Type B pancreatic cell (in vitro differentiated cells): ENCODE data around the gene KBTBD7. TPM values are rescaled to one million over a fixed set of nuclear protein-coding genes. Genes with fewer than 3 reads are reported as not detected.

Experiments
- DNase-seq: peaks from one replicate; pipeline ENCODE4 v3.0.0; 2021; ENCODE audit warnings: mixed read lengths; ENCODE audit not compliant: unreplicated experiment; ENCODE audit errors: extremely low spot score
- H3K27ac Mint-ChIP-seq: 2 replicates; pipeline ENCODE4 v1.8.0; 2021; ENCODE audit warnings: mild to moderate bottlenecking, mixed read lengths
- H3K27me3 Mint-ChIP-seq: 2 replicates; pipeline ENCODE4 v1.8.0; 2021; ENCODE audit warnings: mixed read lengths
- H3K36me3 Mint-ChIP-seq: 2 replicates; pipeline ENCODE4 v1.8.0; 2021; ENCODE audit warnings: mixed read lengths
- H3K4me1 Mint-ChIP-seq: one replicate; pipeline ENCODE4 v1.8.0; 2021; ENCODE audit warnings: mixed read lengths; ENCODE audit not compliant: unreplicated experiment
- H3K4me3 Mint-ChIP-seq: 2 replicates; pipeline ENCODE4 v1.8.0; 2021; ENCODE audit warnings: mild to moderate bottlenecking, mixed read lengths
- H3K9me3 Mint-ChIP-seq: 2 replicates; pipeline ENCODE4 v1.8.0; 2021; ENCODE audit warnings: mixed read lengths
- CTCF ChIP-seq: fragments of 200-600 bp; sonication (generic); conservative IDR thresholded peaks from 2 replicates; pipeline ENCODE4 v1.5.0; 2021; ENCODE audit warnings: antibody characterized with exemption, mild to moderate bottlenecking
- total RNA-seq: library from RNA; stranded (reverse); gene quantifications from 2 replicates; pipeline ENCODE4 v1.2.1, GENCODE V29; 2021; ENCODE audit warnings: low replicate concordance

Gene KBTBD7
- total RNA-seq, 1 donor from 2014 or later: 13.8 TPM

DNA sequence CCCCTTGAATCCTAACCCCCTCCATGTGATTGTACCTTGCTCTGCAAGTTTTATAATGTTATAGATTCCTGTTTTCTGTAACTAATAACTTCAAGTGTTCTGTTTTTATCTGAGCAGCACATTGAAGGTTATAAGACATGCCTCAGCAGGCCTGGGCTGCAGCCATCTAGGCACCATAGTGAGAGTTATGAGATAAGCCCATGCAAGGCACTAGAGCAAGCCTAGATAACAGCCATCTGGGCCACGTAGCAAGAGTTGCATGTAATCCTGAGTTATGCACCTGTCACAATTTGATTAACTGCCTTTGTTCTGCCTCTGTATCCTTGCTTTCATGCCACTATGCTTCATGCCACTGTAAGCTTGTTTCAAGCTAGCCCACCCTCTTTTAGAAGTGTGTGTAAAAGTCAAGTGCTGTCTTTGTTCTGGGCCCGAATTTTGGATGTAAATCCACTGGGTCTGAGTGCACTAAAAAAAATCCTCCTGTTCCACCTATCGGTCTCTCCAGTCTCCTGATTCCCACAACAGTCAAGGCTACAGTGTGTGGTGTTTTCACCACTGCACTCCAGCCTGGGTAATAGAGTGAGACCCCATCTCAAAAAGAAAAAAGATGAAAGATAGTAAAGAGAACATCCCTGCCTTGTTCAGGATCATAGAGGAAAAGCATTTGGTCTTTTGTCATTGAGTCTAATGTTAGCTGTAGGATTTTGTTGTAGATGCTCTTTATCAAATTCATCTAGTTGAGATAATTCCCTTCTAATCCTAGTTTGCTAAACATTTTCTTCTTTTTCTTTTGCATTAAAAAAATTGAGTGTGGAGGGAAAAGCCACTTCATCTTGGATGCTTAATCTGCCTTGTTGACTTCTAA is 45.7 kb downstream of the KBTBD7 start:
- no peaks in the 10 kb centered on the region for H3K4me1 Mint-ChIP-seq
- DNase-seq: no peak
- H3K36me3 Mint-ChIP-seq: peaks cover 34% of the 10 kb centered on the region
- no peaks in the 10 kb centered on the region for H3K27me3 Mint-ChIP-seq
- no peak for TF ChIP-seq CTCF
- H3K4me3 Mint-ChIP-seq: no peak overlapping the region
- no peak overlapping the region for H3K27ac Mint-ChIP-seq
- peaks cover 25% of the 10 kb centered on the region for H3K9me3 Mint-ChIP-seq

DNA sequence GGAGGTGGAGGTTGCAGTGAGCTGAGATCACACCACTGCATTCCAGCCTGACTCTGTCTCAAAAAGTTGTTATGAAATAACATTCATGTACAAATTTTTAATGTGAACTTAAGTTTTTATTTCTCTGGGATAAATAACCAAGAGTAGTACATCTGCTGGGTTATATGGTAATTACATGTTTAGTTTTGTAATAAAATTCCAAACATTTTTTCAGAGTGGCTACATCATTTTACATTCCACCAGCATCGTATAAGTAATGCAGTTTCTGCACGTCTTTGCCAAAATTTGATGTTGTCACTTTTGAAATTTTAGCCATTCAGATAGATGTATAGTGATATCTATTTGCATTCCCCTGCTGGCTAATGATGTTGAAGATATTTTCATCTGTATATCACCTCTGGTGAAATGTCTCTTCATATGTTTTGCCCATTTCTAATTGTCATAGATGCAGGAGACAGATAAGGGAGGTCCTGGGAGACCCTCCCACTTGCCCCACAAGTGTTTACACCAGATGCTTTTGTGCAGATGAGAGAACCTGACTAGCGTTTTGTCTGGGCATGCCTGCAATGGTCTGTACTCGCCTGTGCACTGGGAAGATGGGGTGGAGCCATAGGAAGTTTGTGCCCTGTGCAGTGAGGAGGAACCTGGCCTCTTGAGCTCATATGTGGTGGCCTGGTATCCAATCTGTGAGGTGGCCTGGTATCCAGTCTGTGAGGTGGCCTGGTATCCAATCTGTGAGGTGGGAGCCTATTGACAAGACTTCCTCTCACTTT is 49.0 kb downstream of the KBTBD7 start:
- Mint-ChIP-seq H3K27ac (no peak overlapping the region), H3K36me3 (peaks cover 19% of the 10 kb centered on the region)

DNA sequence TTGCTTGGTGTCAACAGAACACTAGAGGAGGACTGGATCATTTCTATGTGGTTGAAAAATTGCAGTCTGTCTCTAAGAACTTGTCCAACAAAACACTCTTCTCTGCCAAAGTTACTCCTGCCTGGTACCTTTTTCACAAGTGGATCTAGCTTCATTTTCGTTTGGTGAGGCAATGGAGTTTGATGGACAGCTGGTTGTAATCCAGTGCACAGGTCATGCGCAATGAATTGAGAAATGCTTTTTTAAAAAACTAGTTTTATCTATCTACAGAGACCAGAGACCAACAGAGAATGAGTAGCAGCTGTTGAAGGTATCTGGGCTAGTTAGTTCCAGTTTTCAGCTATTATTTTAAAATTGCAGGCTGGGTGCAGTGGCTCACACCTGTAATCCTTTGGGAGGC is 49.8 kb downstream of the KBTBD7 start:
- no peak overlapping the region for H3K4me3 Mint-ChIP-seq
- H3K27me3 Mint-ChIP-seq: no peaks in the 10 kb centered on the region
- TF ChIP-seq CTCF: no peak
- H3K27ac Mint-ChIP-seq: no peak overlapping the region
- no peaks in the 10 kb centered on the region for H3K4me1 Mint-ChIP-seq
- H3K36me3 Mint-ChIP-seq: peaks cover 19% of the 10 kb centered on the region
- H3K9me3 Mint-ChIP-seq: peaks cover 16% of the 10 kb centered on the region
- DNase-seq: no peak

More for the DNA sequence above, 49.0 kb downstream of the KBTBD7 start:
- no peak for DNase-seq
- H3K27me3 Mint-ChIP-seq: no peaks in the 10 kb centered on the region
- no peaks in the 10 kb centered on the region for H3K4me1 Mint-ChIP-seq
- peaks cover 16% of the 10 kb centered on the region for H3K9me3 Mint-ChIP-seq
- no peak overlapping the region for H3K4me3 Mint-ChIP-seq
- no peak for TF ChIP-seq CTCF

Other genes with a start within 250 kb of the KBTBD7 start
- gene ELF1, start 175.3 kb downstream of the KBTBD7 start, total RNA-seq: 47.4 and 97.2 TPM in 2 replicates
- gene WBP4, start 133.1 kb downstream of the KBTBD7 start, total RNA-seq: 5.6 and 7.9 TPM in 2 replicates
- gene KBTBD6, start 61.8 kb downstream of the KBTBD7 start, total RNA-seq: 7.1 and 18.4 TPM in 2 replicates
- 14.4 and 18.2 TPM in 2 replicates for gene MTRF1, start 69.0 kb upstream of the KBTBD7 start, total RNA-seq
- 19.0 and 44.6 TPM in 2 replicates for gene NAA16, start 116.7 kb upstream of the KBTBD7 start, total RNA-seq